ENCODE measurements around the gene RNF213. TPM values are rescaled to one million over a fixed set of nuclear protein-coding genes. Genes with fewer than 3 reads are reported as not detected.
A peak's percentile ranks its signal among the peaks of the same experiment; 100 is the strongest.

The RNF213 gene
- total RNA-seq, 2 donors from 2014 or later: 98.8 to 99.3 TPM

- DNase-seq (ENCODE audit: low spot score): peak; percentile 36
- intact Hi-C loops (cut with DNase I): no loop called here
These were observed 153.3 kb downstream of the RNF213 start for GRCh38 chr17:80413771-80414507.

DNA sequence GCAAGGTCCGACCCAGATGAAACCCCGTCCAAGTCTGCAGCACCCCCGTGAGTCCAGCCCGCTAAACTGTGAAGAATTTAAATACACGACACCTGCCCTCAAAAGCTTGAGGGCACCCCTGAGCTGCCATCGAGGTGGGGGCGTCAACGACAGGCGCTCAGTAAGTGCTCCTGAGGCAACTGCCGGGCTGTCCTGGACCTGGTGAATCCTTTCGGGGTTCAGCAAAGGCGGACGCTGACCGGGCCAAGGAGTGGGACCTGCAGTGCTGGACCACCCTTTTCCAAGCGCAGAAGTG, 153.8 kb downstream of the RNF213 start:
- intact Hi-C loops (cut with DNase I): no loop called here
- DNase-seq (ENCODE audit: low spot score): peak; percentile 82

- DNase-seq (ENCODE audit: low spot score): peak; percentile 98
- intact Hi-C loops (cut with DNase I): loop anchor here in 1 of 2 donors (1.0 kb wide), 1 partner anchor 35 kb away; no protein-coding TSS in a partner anchor
These were observed 154.4 kb downstream of the RNF213 start, which contains the start of gene ENDOV for GRCh38 chr17:80414803-80415625. ENDOV (plus strand) TSS chr17:80415167; CDS start chr17:80415195, 28 bp downstream.

DNA sequence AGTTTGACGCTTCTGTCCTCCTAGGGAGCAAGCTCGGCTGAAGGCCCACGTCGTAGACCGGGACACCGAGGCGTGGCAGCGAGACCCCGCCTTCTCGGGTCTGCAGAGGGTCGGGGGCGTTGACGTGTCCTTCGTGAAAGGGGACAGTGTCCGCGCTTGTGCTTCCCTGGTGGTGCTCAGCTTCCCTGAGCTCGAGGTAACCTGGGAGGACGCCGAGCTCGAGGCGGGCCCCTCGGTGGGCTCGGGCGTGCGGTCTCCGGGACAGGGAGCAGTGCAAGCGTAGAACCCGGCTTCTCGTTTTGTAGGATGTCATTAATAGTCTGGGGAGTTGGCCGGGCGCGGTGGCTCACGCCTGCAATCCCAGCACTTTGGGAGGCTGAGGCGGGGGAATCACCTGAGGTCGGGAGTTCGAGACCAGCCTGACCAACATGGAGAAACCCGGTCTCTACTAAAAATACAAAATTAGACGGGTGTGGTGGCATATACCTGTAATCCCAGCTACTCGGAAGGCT, 155.0 kb downstream of the RNF213 start:
- no peak for DNase-seq (ENCODE audit: low spot score)
- intact Hi-C loops (cut with DNase I): loop anchor here in 1 of 2 donors (1.0 kb wide), 1 partner anchor 35 kb away; no protein-coding TSS in a partner anchor

- intact Hi-C loops (cut with DNase I): no loop called here
- peak; percentile 34 for DNase-seq (ENCODE audit: low spot score)
These were observed 155.7 kb downstream of the RNF213 start for GRCh38 chr17:80416260-80416939.

DNA sequence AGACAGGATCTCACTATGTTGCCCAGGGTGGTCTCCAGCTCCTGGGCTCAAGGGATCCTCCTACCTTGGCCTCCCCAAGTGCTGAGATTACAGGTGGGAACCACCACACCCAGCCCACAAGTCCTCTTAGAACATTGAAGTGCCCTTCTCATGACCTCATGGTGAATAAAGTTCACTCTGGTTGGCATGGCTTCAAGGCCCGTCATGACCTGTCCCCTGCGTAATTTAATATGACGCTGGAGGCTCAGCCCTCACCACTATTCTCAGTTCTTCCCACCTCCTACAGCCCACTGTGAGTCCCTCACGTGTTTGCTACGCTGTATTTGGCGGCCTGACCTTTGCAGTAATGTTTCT, 156.3 kb downstream of the RNF213 start:
- DNase-seq (ENCODE audit: low spot score): peak; percentile 40
- intact Hi-C loops (cut with DNase I): no loop called here

GRCh38 chr17:80418589-80418988, 157.9 kb downstream of the RNF213 start:
- intact Hi-C loops (cut with DNase I): no loop called here
- peak; percentile 0 for DNase-seq (ENCODE audit: low spot score)

GRCh38 chr17:80419255-80419654, 158.6 kb downstream of the RNF213 start:
- intact Hi-C loops (cut with DNase I): no loop called here
- DNase-seq (ENCODE audit: low spot score): peak; percentile 73

DNA sequence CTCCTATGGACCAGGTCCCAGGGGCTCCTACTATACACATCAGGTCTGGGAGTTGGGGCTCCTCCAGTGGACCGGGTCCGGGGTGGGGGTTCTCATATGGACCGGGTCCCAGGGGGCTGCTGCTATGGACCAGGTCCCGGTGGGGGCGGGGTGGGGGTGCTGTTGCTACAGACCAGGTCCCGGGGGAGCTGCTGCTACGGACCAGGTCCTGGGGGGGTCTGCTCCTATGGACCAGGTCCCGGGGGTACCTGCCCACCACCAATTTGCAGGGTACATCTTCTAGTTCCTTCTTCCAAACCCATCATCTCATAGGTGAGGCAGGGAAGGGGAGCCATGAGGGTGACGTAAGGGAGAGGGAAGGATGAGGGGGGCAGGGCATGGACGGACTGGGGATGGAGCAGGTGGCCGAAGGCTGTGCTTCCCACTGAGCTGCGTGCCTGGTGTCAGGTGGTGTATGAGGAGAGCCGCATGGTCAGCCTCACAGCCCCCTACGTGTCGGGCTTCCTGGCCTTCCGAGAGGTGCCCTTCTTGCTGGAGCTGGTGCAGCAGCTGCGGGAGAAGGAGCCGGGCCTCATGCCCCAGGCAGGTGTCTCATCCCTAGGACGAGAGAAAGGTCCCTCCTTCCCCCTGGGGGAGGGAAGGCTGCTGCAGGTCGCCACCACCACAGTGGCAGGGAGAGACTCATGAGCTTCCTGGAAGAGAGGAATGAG, 160.9 kb downstream of the RNF213 start:
- peak; percentile 76 for DNase-seq (ENCODE audit: low spot score)
- intact Hi-C loops (cut with DNase I): loop anchor here in 1 of 2 donors (10.0 kb wide), 1 partner anchor 683 kb away; no protein-coding TSS in a partner anchor

DNA sequence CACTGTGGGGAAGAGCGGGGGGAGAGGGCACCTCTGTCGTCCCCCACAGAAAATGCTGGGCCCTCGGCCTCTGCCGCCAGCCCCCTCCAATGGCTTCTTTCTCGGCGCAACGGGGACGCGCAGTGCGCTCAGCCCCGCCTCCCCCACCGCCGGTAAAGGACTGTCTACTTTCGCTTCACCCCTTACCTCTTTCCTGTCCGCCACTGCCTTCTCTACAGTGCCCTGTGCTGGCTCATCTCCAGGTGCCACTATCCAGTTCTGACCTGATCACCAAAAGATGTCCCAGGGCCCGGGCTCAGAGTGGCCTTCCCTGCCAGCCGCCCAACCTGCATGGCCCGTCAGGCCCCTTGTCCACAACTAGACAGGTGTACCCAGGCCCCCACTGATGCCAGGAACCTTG, 161.6 kb downstream of the RNF213 start:
- DNase-seq (ENCODE audit: low spot score): peak; percentile 71
- intact Hi-C loops (cut with DNase I): loop anchor here in 1 of 2 donors (10.0 kb wide), 1 partner anchor 683 kb away; no protein-coding TSS in a partner anchor

DNA sequence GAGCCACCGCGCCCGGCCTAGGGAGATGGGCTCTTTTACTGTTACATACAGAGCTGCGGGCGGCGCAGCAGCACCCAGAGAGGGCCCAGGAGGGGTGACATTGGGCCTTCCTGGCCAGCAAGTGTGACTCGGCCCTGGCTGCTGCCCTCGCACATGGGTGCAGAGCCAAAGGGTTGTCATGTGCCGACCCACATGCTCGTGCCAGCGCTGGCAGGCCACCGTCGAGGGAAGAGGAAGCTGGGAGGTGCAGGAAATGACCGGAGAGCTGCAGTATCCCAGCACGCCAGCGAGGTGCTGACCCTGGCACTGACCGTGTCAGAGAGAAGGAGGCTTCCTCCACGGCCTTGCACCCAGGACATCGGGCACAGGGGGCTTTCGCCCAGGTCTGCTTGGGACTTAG, 162.3 kb downstream of the RNF213 start:
- intact Hi-C loops (cut with DNase I): loop anchor here in 1 of 2 donors (10.0 kb wide), 1 partner anchor 682 kb away; no protein-coding TSS in a partner anchor
- DNase-seq (ENCODE audit: low spot score): peak; percentile 87

DNA sequence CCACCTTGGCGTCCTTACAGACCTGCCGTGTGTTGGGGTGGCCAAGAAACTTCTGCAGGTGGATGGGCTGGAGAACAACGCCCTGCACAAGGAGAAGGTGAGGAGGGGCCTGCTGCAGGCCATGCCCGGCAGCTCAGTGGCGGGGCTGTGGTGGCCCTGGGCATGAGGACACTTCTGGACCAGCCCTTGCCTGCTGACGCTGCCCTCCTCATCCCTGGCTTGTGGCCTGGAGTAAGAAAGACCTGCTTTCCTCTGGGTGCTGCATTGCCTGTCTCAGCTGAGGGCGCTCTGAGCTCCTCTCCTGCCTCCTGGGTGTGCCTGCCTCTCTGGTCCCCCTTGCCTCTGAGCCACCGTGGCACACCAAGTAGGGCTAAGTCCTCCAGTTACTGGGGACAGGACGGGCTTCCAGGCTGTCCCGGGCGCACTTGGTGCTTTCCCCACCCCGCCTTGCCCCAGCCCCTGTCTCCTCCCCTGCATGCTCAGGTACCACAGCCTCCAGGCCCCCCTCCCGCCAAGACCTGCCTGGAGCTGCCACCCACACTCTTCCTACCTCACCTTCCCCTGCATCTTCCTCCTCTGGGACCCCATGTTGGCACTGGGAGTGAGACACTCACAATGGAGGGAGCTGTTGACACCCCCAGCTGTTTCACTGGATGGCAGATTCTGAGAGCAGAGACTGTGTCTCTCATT, 163.0 kb downstream of the RNF213 start:
- peak; percentile 59 for DNase-seq (ENCODE audit: low spot score)
- intact Hi-C loops (cut with DNase I): loop anchor here in 1 of 2 donors (10.0 kb wide), 1 partner anchor 681 kb away; no protein-coding TSS in a partner anchor

DNA sequence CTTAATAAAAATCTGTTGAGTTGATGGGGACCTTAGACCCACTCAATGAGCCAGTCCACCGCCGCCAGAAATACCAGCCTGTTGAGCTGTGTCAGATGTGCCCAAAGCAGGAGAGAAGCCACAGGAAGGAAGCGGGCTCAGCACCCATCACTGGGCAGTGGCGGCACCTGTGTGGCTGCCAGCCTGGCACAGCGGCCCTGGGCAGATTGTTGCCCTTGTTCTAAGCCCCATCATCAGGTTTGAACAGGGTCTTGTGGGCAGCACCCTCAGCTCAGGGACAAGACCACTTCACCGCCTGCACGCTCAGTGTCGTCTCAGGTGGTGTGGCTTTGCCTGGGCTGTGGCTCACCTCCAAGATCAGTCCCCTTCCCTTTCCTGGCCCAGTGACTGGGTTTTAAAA, 163.6 kb downstream of the RNF213 start:
- intact Hi-C loops (cut with DNase I): loop anchor here in 1 of 2 donors (10.0 kb wide), 1 partner anchor 681 kb away; no protein-coding TSS in a partner anchor
- DNase-seq (ENCODE audit: low spot score): peak; percentile 73

DNA sequence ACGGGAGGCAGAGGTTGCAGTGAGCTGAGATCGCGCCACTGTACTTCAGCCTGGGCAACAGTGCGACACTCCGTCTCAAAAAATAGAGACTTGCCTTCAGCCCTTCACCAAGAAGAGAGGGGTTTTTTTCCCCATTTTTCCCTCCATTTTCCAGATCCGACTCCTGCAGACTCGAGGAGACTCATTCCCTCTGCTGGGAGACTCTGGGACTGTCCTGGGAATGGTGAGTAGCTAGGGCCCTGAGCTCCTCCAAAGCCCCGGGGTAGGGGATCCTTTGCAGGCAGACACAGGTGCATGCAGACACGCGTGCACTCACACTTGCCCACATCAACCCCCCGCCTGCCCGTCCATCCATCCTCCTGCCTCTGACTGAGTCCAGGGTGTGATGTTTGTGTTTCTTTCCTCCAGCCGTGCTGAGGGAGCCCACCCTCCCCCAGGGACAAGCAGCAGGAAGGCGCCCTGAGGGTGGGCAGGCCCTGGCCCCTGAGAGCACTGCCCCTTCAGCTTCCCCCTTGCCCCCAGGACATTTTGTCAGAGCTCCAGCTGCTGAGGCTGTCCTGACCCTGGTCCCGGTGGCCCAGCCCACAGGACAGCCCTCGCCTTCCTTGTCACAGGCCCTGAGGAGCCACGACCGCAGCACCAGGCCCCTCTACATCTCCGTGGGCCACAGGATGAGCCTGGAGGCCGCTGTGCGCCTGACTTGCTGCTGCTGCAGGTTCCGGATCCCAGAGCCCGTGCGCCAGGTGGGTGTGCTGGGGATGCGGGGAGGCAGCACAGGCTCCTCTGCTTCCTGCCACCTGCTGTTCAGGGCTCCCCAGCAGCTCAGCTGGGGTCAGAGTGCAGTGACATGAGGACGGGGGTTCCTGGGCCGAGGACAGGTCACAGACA, 164.5 kb downstream of the RNF213 start:
- DNase-seq (ENCODE audit: low spot score): no peak
- intact Hi-C loops (cut with DNase I): loop anchor here (5.0 to 10.0 kb wide), 3 partner anchors 557 to 680 kb away; no protein-coding TSS in a partner anchor

GRCh38 chr17:80425835-80426426, 165.3 kb downstream of the RNF213 start:
- intact Hi-C loops (cut with DNase I): loop anchor here (1.0 to 10.0 kb wide), 5 partner anchors 555 to 679 kb away; no protein-coding TSS in a partner anchor
- no peak for DNase-seq (ENCODE audit: low spot score)

DNA sequence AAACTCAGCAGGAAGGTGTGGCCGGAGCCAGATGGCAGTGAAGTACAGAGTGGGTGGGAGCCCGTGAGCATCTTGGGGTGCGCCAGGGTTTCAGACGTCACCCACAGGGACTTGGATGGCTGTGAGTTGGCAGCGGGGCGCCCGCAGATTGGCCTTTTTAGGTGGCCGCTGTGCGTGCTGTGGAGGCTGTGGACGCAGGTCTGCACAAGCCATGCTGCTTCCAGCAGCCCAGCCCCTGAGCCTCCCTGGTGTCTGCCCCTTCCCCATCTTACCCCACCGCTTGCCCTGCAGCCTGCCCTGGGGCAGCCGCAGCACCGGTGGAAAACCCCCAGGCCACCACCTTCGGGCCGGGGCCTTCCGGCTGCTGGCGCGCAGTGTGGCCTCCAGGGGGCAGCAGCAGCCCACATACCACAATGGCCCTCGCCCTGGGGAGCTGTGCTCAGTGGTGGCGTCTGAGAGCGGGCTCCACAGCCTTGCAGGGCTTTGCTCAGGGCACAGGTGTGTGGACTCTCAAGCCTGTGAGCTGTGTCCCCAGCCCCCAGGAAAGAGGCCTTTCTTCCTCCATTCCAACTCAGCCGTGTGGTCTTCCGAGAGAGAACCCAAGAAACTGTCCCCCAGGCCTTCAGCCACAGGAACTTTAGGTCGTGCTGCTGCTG, 166.1 kb downstream of the RNF213 start:
- peak; percentile 90 for DNase-seq (ENCODE audit: low spot score)

More for the DNA sequence above, 166.1 kb downstream of the RNF213 start:
- intact Hi-C loops (cut with DNase I): loop anchor here (1.0 to 10.0 kb wide), 5 partner anchors 554 to 678 kb away; no protein-coding TSS in a partner anchor
